ENCODE data around the gene FUBP1.
"Not testable (repeated sequence)": the region's sequence is repeated elsewhere in the genome, so short reads cannot be mapped to it uniquely, and the experiment has no call there.

FUBP1 gene

GRCh38 chr1:77978969-77979876 is at the start of gene FUBP1:
FUBP1 (minus strand) TSS chr1:77979072; CDS start chr1:77979004, 68 bp downstream.
- peak; percentile 95 for DNase-seq (ENCODE audit: low read depth)

- DNase-seq (ENCODE audit: low read depth), result not testable (repeated sequence)
Observed at GRCh38 chr1:78021134-78021533, 42.3 kb upstream of the FUBP1 start.

GRCh38 chr1:78019024-78019423 is 40.2 kb upstream of the FUBP1 start:
- no peak for DNase-seq (ENCODE audit: low read depth)

- DNase-seq (ENCODE audit: low read depth), result no peak
Observed at GRCh38 chr1:78015148-78015547, 36.3 kb upstream of the FUBP1 start.

- no peak for DNase-seq (ENCODE audit: low read depth)
Observed at GRCh38 chr1:78011050-78011449, 32.2 kb upstream of the FUBP1 start.

GRCh38 chr1:78009836-78010235 is 31.0 kb upstream of the FUBP1 start:
- no peak for DNase-seq (ENCODE audit: low read depth)

GRCh38 chr1:78009276-78009675 is 30.4 kb upstream of the FUBP1 start:
- no peak for DNase-seq (ENCODE audit: low read depth)

- DNase-seq (ENCODE audit: low read depth), result no peak
Observed at GRCh38 chr1:78007677-78008341, 28.9 kb upstream of the FUBP1 start.

- no peak for DNase-seq (ENCODE audit: low read depth)
Observed at GRCh38 chr1:78006521-78006920, 27.6 kb upstream of the FUBP1 start.

GRCh38 chr1:78005755-78006154 is 26.9 kb upstream of the FUBP1 start:
- no peak for DNase-seq (ENCODE audit: low read depth)

- no peak for DNase-seq (ENCODE audit: low read depth)
Observed at GRCh38 chr1:78005448-78005722, 26.5 kb upstream of the FUBP1 start.

- peak; percentile 52 for DNase-seq (ENCODE audit: low read depth)
Observed at GRCh38 chr1:78004719-78005447, 26.0 kb upstream of the FUBP1 start, which contains the start of gene DNAJB4. DNAJB4 (plus strand) TSS chr1:78004939; CDS start chr1:78005111, 172 bp downstream.

- peak; percentile 14 for DNase-seq (ENCODE audit: low read depth)
Observed at GRCh38 chr1:78003882-78004718, 25.2 kb upstream of the FUBP1 start.

GRCh38 chr1:78003070-78003746 is 24.3 kb upstream of the FUBP1 start:
- no peak for DNase-seq (ENCODE audit: low read depth)

- not testable (repeated sequence) for DNase-seq (ENCODE audit: low read depth)
Observed at GRCh38 chr1:78000536-78000935, 21.7 kb upstream of the FUBP1 start.

- no peak for DNase-seq (ENCODE audit: low read depth)
Observed at GRCh38 chr1:77996734-77997133, 17.9 kb upstream of the FUBP1 start.

GRCh38 chr1:77994117-77994705 is 15.3 kb upstream of the FUBP1 start:
- no peak for DNase-seq (ENCODE audit: low read depth)

- DNase-seq (ENCODE audit: low read depth), result no peak
Observed at GRCh38 chr1:77991638-77992037, 12.8 kb upstream of the FUBP1 start.

- DNase-seq (ENCODE audit: low read depth), result no peak
Observed at GRCh38 chr1:77990629-77991204, 11.8 kb upstream of the FUBP1 start.

- DNase-seq (ENCODE audit: low read depth), result no peak
Observed at GRCh38 chr1:77989744-77990143, 10.9 kb upstream of the FUBP1 start.

All from activated T-cell treated with anti-CD3 and anti-CD28 coated beads for 24 hours (primary cell).